A673 (cell line): ENCODE measurements around the gene SMC5. TPM values are rescaled to one million over a fixed set of nuclear protein-coding genes. Genes with fewer than 3 reads are reported as not detected.

ENCODE experiments used
- Bru-seq: library from RNA; stranded (reverse); fragments of 400-500 nt; gene quantifications from one replicate; lab custom pipeline; 2021; lab: Mats Ljungman, UMichigan
- BruChase-seq, 2 experiments: library from RNA; stranded (reverse); fragments of 400-500 nt; gene quantifications; one replicate each; lab custom pipeline; 2021; lab: Mats Ljungman, UMichigan
- BruUV-seq: library from RNA; stranded (reverse); fragments of 400-500 nt; replicated peaks from 2 replicates; lab custom pipeline; 2021; lab: Mats Ljungman, UMichigan
- CTCF ChIA-PET: fragments of 300-600 bp; sonication (Branson Sonifier 250); formaldehyde crosslinking; loops from one replicate; lab custom pipeline; 2022; ENCODE audit warnings: antibody characterized with exemption; lab: Charles Lee
- POLR2A ChIA-PET: fragments of 300-600 bp; sonication (Branson Sonifier 250); formaldehyde crosslinking; loops from one replicate; lab custom pipeline; 2022; ENCODE audit warnings: antibody characterized with exemption; ENCODE audit not compliant: low non-redundant PET; lab: Charles Lee
- DNase-seq: peaks from one replicate; pipeline ENCODE4 v3.0.0-alpha.2; 2015; ENCODE audit warnings: low spot score
- H3K27ac ChIP-seq: fragments of 200-600 bp; sonication (generic); 2 replicates; pipeline ENCODE4 v1.5.1; 2016; ENCODE audit warnings: mixed run types, low read depth, mild to moderate bottlenecking, mixed read lengths, antibody characterized with exemption, low read length; ENCODE audit not compliant: poor library complexity, severe bottlenecking
- H3K27me3 ChIP-seq: fragments of 200-600 bp; sonication (generic); replicated peaks from 2 replicates; pipeline ENCODE4 v1.6.1; 2017; ENCODE audit warnings: mixed run types, low read depth, mild to moderate bottlenecking, mixed read lengths, antibody characterized with exemption, low read length; ENCODE audit not compliant: insufficient read depth, poor library complexity
- H3K36me3 ChIP-seq: fragments of 200-600 bp; sonication (generic); 2 replicates; pipeline ENCODE4 v1.6.1; 2016; ENCODE audit warnings: mixed run types, mild to moderate bottlenecking, mixed read lengths, antibody characterized with exemption, low read length; ENCODE audit not compliant: insufficient read depth, poor library complexity, severe bottlenecking
- H3K4me1 ChIP-seq: fragments of 200-600 bp; sonication (generic); 2 replicates; pipeline ENCODE4 v1.6.1; 2017; ENCODE audit warnings: mixed run types, mild to moderate bottlenecking, mixed read lengths, antibody characterized with exemption, low read length; ENCODE audit not compliant: insufficient read depth, poor library complexity, severe bottlenecking
- H3K4me3 ChIP-seq: fragments of 200-600 bp; sonication (generic); 2 replicates; pipeline ENCODE4 v1.5.1; 2016; ENCODE audit warnings: low read depth, mixed run types, mild to moderate bottlenecking, mixed read lengths, low read length; ENCODE audit not compliant: poor library complexity, severe bottlenecking
- H3K9me3 ChIP-seq: fragments of 200-600 bp; sonication (generic); 2 replicates; pipeline ENCODE4 v1.6.1; 2016; ENCODE audit warnings: mixed run types, low read depth, mild to moderate bottlenecking, mixed read lengths, antibody characterized with exemption, low read length; ENCODE audit not compliant: poor library complexity, severe bottlenecking
- CTCF ChIP-seq: fragments of 300-800, 200-600 bp; sonication (generic); conservative IDR thresholded peaks from 2 replicates; pipeline ENCODE4 v1.5.1; 2017; ENCODE audit warnings: low read depth, mild to moderate bottlenecking, antibody characterized with exemption, low read length, moderate library complexity, mixed read lengths
- EZH2 ChIP-seq: fragments of 200-600 bp; sonication (generic); IDR thresholded peaks from 2 replicates; pipeline ENCODE4 v1.6.1; 2017; ENCODE audit warnings: borderline replicate concordance, low read depth, mild to moderate bottlenecking, mixed read lengths, antibody characterized with exemption, low read length; ENCODE audit not compliant: poor library complexity, severe bottlenecking
- intact Hi-C: fragments of 100-400 bp; cut with micrococcal nuclease; formaldehyde crosslinking; loops from one replicate; pipeline ENCODE4 v1.10.0; 2022; ENCODE audit not compliant: unreplicated experiment
- long read RNA-seq: library from polyadenylated mRNA; stranded (forward); transcript quantifications from one replicate; pipeline ENCODE4 v2.0.0, GENCODE V29; 2022
- total RNA-seq: library from RNA; stranded (reverse); gene quantifications from 2 replicates; pipeline ENCODE4 v1.2.3, GENCODE V29; 2021

The SMC5 gene
- total RNA-seq (26.4 and 26.5 TPM in 2 replicates), Bru-seq, nascent RNA (percentile 94 among the genes with signal in this experiment), BruChase-seq, experiment 1, labeled RNA remaining after a 2-hour chase (percentile 91 among the genes with signal in this experiment), BruChase-seq, experiment 2, labeled RNA remaining after a 6-hour chase (percentile 89 among the genes with signal in this experiment)
- long read RNA-seq, full-length matches to known transcripts: 15 of 46 reads
- long read RNA-seq, partial matches to known transcripts: 11 of 46 reads
- long read RNA-seq, other reads (novel, unspliced or antisense): 20 of 46 reads

GRCh38 chr9:70258692-70259511 is at the start of gene SMC5:
Gene SMC5, plus strand, starts transcription at chr9:70258978. Its CDS starts 101 bp downstream, at chr9:70259079.
- ChIA-PET CTCF (no interaction called here), POLR2A (no interaction called here)
- H3K4me3 ChIP-seq: peak within 1 kb of the TSS; percentile 95
- peaks cover 30% of the 10 kb centered on the region for H3K4me1 ChIP-seq
- DNase-seq: peak; percentile 93
- TF ChIP-seq EZH2 (no peak), CTCF (no peak)
- intact Hi-C loops: loop anchor here (10.0 kb wide), 1 partner anchor 156 kb away; the partner anchor contains the start of gene KLF9
- no peaks in the 10 kb centered on the region for H3K9me3 ChIP-seq
- no peaks in the 10 kb centered on the region for H3K27me3 ChIP-seq
- H3K36me3 ChIP-seq: peaks cover 16% of the 10 kb centered on the region
- H3K27ac ChIP-seq: peak within 1 kb of the TSS; percentile 96
- TSS peak; percentile 56 for BruUV-seq

GRCh38 chr9:70217029-70217428 is 41.7 kb upstream of the SMC5 start:
- intact Hi-C loops: no loop called here

More at GRCh38 chr9:70217029-70217428, 41.7 kb upstream of the SMC5 start:
- no peaks in the 10 kb centered on the region for H3K9me3 ChIP-seq
- no peaks in the 10 kb centered on the region for H3K36me3 ChIP-seq
- H3K4me1 ChIP-seq: no peaks in the 10 kb centered on the region
- no peak overlapping the region for H3K27ac ChIP-seq
- no peak overlapping the region for H3K4me3 ChIP-seq
- ChIA-PET CTCF (no interaction called here), POLR2A (no interaction called here)
- no peak for DNase-seq
- no peaks in the 10 kb centered on the region for H3K27me3 ChIP-seq
- BruUV-seq: no TSS peak
- no peak for TF ChIP-seq EZH2
- TF ChIP-seq CTCF: no peak
